DOHH2 (cell line): Measurements from ENCODE around the gene AGAP3.

Source experiments
- H3F3A ChIP-seq: fragments of 200-600 bp; sonication (generic), shearing (Covaris generic); 2 replicates; pipeline ENCODE4 v1.6.0; 2016; ENCODE audit warnings: antibody characterized with exemption, mild to moderate bottlenecking; ENCODE audit not compliant: control insufficient read depth, insufficient read depth
- H3K27ac ChIP-seq: fragments of 200-600 bp; sonication (generic); 2 replicates; pipeline ENCODE4 v1.5.1; 2014; ENCODE audit warnings: low read depth, mild to moderate bottlenecking, low read length, moderate library complexity
- H3K27me3 ChIP-seq: fragments of 200-600 bp; sonication (generic); 2 replicates; pipeline ENCODE4 v1.6.1; 2014; ENCODE audit warnings: mild to moderate bottlenecking, low read length, mixed read lengths; ENCODE audit not compliant: control insufficient read depth
- H3K36me3 ChIP-seq: fragments of 200-600 bp; sonication (generic); 2 replicates; pipeline ENCODE4 v1.6.1; 2014; ENCODE audit warnings: mild to moderate bottlenecking, low read length, moderate library complexity, mixed read lengths; ENCODE audit not compliant: control insufficient read depth
- H3K4me1 ChIP-seq: fragments of 200-600 bp; sonication (generic); 2 replicates; pipeline ENCODE4 v1.6.1; 2014; ENCODE audit warnings: mild to moderate bottlenecking, low read length, mixed read lengths; ENCODE audit not compliant: control insufficient read depth
- H3K4me2 ChIP-seq: fragments of 200-600 bp; sonication (generic); 2 replicates; pipeline ENCODE4 v1.6.0; 2014; ENCODE audit warnings: mild to moderate bottlenecking, low read length, moderate library complexity
- H3K4me3 ChIP-seq: fragments of 200-600 bp; sonication (generic); 2 replicates; pipeline ENCODE4 v1.5.1; 2014; ENCODE audit warnings: mild to moderate bottlenecking, low read length, mixed read lengths
- H3K79me2 ChIP-seq: fragments of 200-600 bp; sonication (generic); 2 replicates; pipeline ENCODE4 v1.6.1; 2014; ENCODE audit warnings: mild to moderate bottlenecking, low read length, mixed read lengths; ENCODE audit not compliant: control insufficient read depth
- H3K9me2 ChIP-seq: fragments of 200-600 bp; sonication (generic); replicated peaks from 2 replicates; pipeline ENCODE4 v1.6.1; 2014; ENCODE audit warnings: mild to moderate bottlenecking, low read length, mixed read lengths; ENCODE audit not compliant: control insufficient read depth
- H3K9me3 ChIP-seq: fragments of 200-600 bp; sonication (generic); 2 replicates; pipeline ENCODE4 v1.6.1; 2014; ENCODE audit warnings: antibody characterized with exemption, low read length, mixed read lengths; ENCODE audit not compliant: control insufficient read depth, insufficient read depth
- H4K20me1 ChIP-seq: fragments of 200-600 bp; sonication (generic); 2 replicates; pipeline ENCODE4 v1.6.0; 2014; ENCODE audit warnings: low read depth, mild to moderate bottlenecking, antibody characterized with exemption, low read length, moderate library complexity; ENCODE audit not compliant: control insufficient read depth, insufficient read depth
- EZH2phosphoT487 ChIP-seq: fragments of 200-600 bp; sonication (generic); IDR thresholded peaks from 2 replicates; pipeline ENCODE4 v1.6.1; 2017; ENCODE audit warnings: borderline replicate concordance, mild to moderate bottlenecking, antibody characterized with exemption, low read length, moderate library complexity, mixed read lengths
- TF ChIP-seq, protein P1 (sequence below): fragments of 200-600 bp; sonication (generic); IDR thresholded peaks from one replicate; pipeline ENCODE4 v1.5.1; 2014; ENCODE audit warnings: antibody characterized with exemption, mild to moderate bottlenecking, low read depth, low read length; ENCODE audit not compliant: poor library complexity, severe bottlenecking

The AGAP3 gene

GRCh38 chr7:151045967-151046366 is 40.3 kb upstream of the AGAP3 start:
- TF ChIP-seq, protein P1, sequence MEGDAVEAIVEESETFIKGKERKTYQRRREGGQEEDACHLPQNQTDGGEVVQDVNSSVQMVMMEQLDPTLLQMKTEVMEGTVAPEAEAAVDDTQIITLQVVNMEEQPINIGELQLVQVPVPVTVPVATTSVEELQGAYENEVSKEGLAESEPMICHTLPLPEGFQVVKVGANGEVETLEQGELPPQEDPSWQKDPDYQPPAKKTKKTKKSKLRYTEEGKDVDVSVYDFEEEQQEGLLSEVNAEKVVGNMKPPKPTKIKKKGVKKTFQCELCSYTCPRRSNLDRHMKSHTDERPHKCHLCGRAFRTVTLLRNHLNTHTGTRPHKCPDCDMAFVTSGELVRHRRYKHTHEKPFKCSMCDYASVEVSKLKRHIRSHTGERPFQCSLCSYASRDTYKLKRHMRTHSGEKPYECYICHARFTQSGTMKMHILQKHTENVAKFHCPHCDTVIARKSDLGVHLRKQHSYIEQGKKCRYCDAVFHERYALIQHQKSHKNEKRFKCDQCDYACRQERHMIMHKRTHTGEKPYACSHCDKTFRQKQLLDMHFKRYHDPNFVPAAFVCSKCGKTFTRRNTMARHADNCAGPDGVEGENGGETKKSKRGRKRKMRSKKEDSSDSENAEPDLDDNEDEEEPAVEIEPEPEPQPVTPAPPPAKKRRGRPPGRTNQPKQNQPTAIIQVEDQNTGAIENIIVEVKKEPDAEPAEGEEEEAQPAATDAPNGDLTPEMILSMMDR, result no peak
- no peak for TF ChIP-seq EZH2phosphoT487
- no peak overlapping the region for H3K27ac ChIP-seq

DNA sequence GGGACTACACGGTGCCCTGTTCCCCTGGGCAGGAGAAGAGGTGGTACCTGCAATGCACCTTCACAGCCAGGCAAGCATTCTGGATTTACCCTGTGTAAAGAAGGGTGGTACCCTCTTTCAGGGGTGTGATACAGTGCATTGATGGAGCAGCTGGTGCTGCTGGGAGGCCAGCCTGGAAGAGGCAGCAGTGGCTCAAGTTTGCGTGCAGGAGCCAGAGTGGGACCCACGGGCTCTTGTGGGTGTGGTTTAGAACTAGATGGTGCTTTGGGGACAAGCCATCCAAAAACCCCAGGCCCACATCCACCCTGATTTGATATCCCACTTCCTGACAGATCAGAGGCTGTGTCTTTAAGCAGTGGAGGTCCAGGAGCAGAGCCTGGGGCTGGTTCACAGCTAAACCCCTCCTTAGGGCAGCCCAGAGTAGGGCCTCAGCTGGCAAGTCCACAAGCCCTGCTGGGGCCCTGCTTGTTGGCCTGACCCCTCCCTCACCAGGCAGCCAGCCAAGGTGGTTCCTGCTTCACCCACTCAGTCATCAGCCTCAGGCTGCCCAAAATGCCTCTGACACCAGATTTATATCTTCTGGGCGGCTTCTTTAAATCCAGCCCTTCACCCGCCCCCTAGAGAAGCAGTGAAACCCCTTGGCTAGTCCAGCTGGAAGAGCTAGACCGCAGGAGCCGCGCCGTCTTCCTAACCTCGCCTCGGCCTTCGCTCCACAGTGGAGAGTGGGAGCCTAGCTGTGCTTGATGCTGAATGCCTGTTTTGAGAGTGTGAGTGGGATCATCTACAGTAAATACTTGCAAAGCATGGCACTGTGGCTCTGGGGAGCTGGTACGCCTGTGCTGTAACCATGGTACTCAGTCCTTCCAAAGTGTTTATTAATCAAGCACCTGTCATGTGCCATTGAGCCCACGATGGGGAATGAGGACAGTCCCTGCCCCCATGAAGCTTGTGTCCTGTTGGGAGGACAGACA is 39.4 kb upstream of the AGAP3 start:
- Histone ChIP-seq H3K9me2 (no peaks in the 10 kb centered on the region), H3F3A (no peaks in the 10 kb centered on the region), H3K9me3 (no peaks in the 10 kb centered on the region), H3K36me3 (no peaks in the 10 kb centered on the region), H3K79me2 (no peaks in the 10 kb centered on the region), H3K4me1 (0 out of 2 replicates have a peak, but pooled peaks cover 2% of the 10 kb centered on the region), H3K27me3 (peaks cover 11% of the 10 kb centered on the region; the same call in 1 of the 2 replicates), H3K4me3 (no peak overlapping the region), H3K27ac (no peak overlapping the region), H4K20me1 (no peaks in the 10 kb centered on the region), H3K4me2 (no peak overlapping the region)
- TF ChIP-seq EZH2phosphoT487, result no peak
- TF ChIP-seq, protein P1, result no peak

More at GRCh38 chr7:151045967-151046366, 40.3 kb upstream of the AGAP3 start:
- Histone ChIP-seq H3K27me3 (peaks cover 10% of the 10 kb centered on the region; the same call in 1 of the 2 replicates), H3K79me2 (no peaks in the 10 kb centered on the region), H3K9me3 (no peaks in the 10 kb centered on the region), H3K4me3 (no peak overlapping the region), H3K4me1 (no peaks in the 10 kb centered on the region), H3K4me2 (no peak overlapping the region), H3K36me3 (no peaks in the 10 kb centered on the region), H4K20me1 (no peaks in the 10 kb centered on the region), H3K9me2 (no peaks in the 10 kb centered on the region), H3F3A (no peaks in the 10 kb centered on the region)

- H3K4me3 ChIP-seq, result no peak within 1 kb of the TSS
- H3K36me3 ChIP-seq, result no peaks in the 10 kb centered on the region
- H3K4me1 ChIP-seq, result 0 out of 2 replicates have a peak, but pooled peaks cover 4% of the 10 kb centered on the region
- H3K9me3 ChIP-seq, result no peaks in the 10 kb centered on the region
- H4K20me1 ChIP-seq, result no peaks in the 10 kb centered on the region
- H3K4me2 ChIP-seq, result no peak within 1 kb of the TSS
- H3K79me2 ChIP-seq, result no peaks in the 10 kb centered on the region
- H3F3A ChIP-seq, result no peaks in the 10 kb centered on the region
- H3K27ac ChIP-seq, result no peak within 1 kb of the TSS
- peaks cover 11% of the 10 kb centered on the region; the same call in 1 of the 2 replicates for H3K27me3 ChIP-seq
- H3K9me2 ChIP-seq, result no peaks in the 10 kb centered on the region
- no peak for TF ChIP-seq EZH2phosphoT487
- TF ChIP-seq, protein P1, result no peak
Observed at GRCh38 chr7:151047976-151048815, 38.1 kb upstream of the AGAP3 start, which contains the start of gene ASIC3. Gene ASIC3, plus strand, starts transcription at chr7:151048531. Its CDS starts 355 bp downstream, at chr7:151048886.
